Erythroblast (primary cell): ENCODE data around the gene CCDC137.

Experiments
- GATA1 ChIP-seq: IDR thresholded peaks from 2 replicates; pipeline ENCODE4 v1.6.1; 2011; ENCODE audit warnings: low read depth, mild to moderate bottlenecking, control low read depth, low read length, moderate library complexity
- POLR2A ChIP-seq: IDR thresholded peaks from 2 replicates; pipeline ENCODE4 v1.6.1; 2011; ENCODE audit warnings: mild to moderate bottlenecking, low read length

DNA sequence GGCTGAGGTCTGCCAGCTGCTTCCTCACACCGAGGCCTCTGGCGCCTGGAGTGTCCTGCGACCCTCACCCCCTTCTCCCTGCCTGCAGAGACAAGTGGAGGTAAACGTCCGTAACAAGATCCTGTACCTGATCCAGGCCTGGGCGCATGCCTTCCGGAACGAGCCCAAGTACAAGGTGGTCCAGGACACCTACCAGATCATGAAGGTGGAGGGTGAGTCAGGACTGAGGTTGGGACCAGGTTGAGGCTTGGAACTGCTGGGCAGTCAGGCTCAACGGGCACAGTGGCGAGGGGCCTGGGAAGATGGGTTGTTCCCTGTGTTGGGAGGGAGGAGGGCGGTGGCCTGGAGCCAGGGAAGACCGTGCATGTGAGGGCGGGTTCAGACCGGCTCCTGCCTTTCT is 22.1 kb downstream of the CCDC137 start:
- no peak for TF ChIP-seq POLR2A
- TF ChIP-seq GATA1 = no peak
